ENCODE measurements around the gene MGAT2.
"Not testable (repeated sequence)": the region's sequence is repeated elsewhere in the genome, so short reads cannot be mapped to it uniquely, and the experiment has no call there.

Gene MGAT2

GRCh38 chr14:49617852-49618519 is 2.6 kb upstream of the MGAT2 start:
- no peak for DNase-seq (ENCODE audit: extremely low spot score)
- ChIA-PET CTCF (interaction anchor here (1.0 kb wide), 1 partner anchor 31 kb away, joined by 3 read pairs; no protein-coding TSS in a partner anchor), POLR2A (interaction anchor here (0.7 kb wide), 1 partner anchor 360 kb away, joined by 4 read pairs; no protein-coding TSS in a partner anchor)
- no peak for TF ChIP-seq CTCF (IDR thresholded peaks at IDR 0.05; ENCODE audit: control extremely low read depth, extremely low read depth, low read depth, missing control alignments)

GRCh38 chr14:49619273-49619672 is 1.3 kb upstream of the MGAT2 start:
- POLR2A ChIA-PET = interaction anchor here (1.6 to 2.2 kb wide), 2 partner anchors 20 to 249 kb away, joined by 3 to 11 read pairs; partner anchors contain the start of gene LRR1
- not testable (repeated sequence) for DNase-seq (ENCODE audit: extremely low spot score)
- CTCF ChIA-PET = interaction anchor here (1.3 to 2.4 kb wide), 3 partner anchors 8 to 233 kb away, joined by 3 to 13 read pairs (median 4); no protein-coding TSS in a partner anchor

- no peak for DNase-seq (ENCODE audit: extremely low spot score)
- POLR2A ChIA-PET = interaction anchor here (0.7 to 2.5 kb wide), 16 partner anchors 10 to 464 kb away, joined by 3 to 16 read pairs (median 4); partner anchors contain the start of genes DNAAF2, LRR1, POLE2 and RPS29
- TF ChIP-seq CTCF (IDR thresholded peaks at IDR 0.05; ENCODE audit: control extremely low read depth, extremely low read depth, low read depth, missing control alignments) = no peak
- CTCF ChIA-PET = interaction anchor here (1.1 to 7.5 kb wide), 11 partner anchors 9 to 243 kb away, joined by 3 to 76 read pairs (median 9); partner anchors contain the start of genes DNAAF2, LRR1 and RPS29
Observed at GRCh38 chr14:49619730-49620129, 869 bp upstream of the MGAT2 start.

GRCh38 chr14:49621114-49621881 is 699 bp downstream of the MGAT2 start:
- TF ChIP-seq CTCF (IDR thresholded peaks at IDR 0.05; ENCODE audit: control extremely low read depth, extremely low read depth, low read depth, missing control alignments) = no peak
- POLR2A ChIA-PET = interaction anchor here (0.6 to 2.5 kb wide), 14 partner anchors 10 to 462 kb away, joined by 3 to 16 read pairs (median 4); partner anchors contain the start of genes DNAAF2, LRR1, POLE2 and RPS29
- peak; percentile 47 for DNase-seq (ENCODE audit: extremely low spot score)
- CTCF ChIA-PET = interaction anchor here (0.6 to 7.5 kb wide), 10 partner anchors 10 to 241 kb away, joined by 3 to 76 read pairs (median 9); partner anchors contain the start of genes DNAAF2, LRR1 and RPS29

GRCh38 chr14:49622022-49622607 is 1.5 kb downstream of the MGAT2 start:
- ChIA-PET CTCF (interaction anchor here (1.9 to 7.5 kb wide), 3 partner anchors 12 to 35 kb away, joined by 9 to 76 read pairs (median 13); partner anchors contain the start of genes DNAAF2, LRR1 and RPS29), POLR2A (interaction anchor here (1.1 to 2.5 kb wide), 5 partner anchors 9 to 173 kb away, joined by 3 to 16 read pairs (median 7); partner anchors contain the start of genes DNAAF2 and RPS29)
- no peak for TF ChIP-seq CTCF (IDR thresholded peaks at IDR 0.05; ENCODE audit: control extremely low read depth, extremely low read depth, low read depth, missing control alignments)
- no peak for DNase-seq (ENCODE audit: extremely low spot score)

GRCh38 chr14:49623387-49623786 is 2.8 kb downstream of the MGAT2 start:
- ChIA-PET CTCF (interaction anchor here (2.1 to 7.5 kb wide), 2 partner anchors 11 to 38 kb away, joined by 5 to 76 read pairs; partner anchors contain the start of genes DNAAF2 and RPS29), POLR2A (interaction anchor here (0.5 to 1.5 kb wide), 4 partner anchors 11 to 37 kb away, joined by 3 to 7 read pairs (median 5); partner anchors contain the start of genes DNAAF2, LRR1 and RPS29)
- no peak for TF ChIP-seq CTCF (IDR thresholded peaks at IDR 0.05; ENCODE audit: control extremely low read depth, extremely low read depth, low read depth, missing control alignments)
- DNase-seq (ENCODE audit: extremely low spot score) = no peak
